ENCODE measurements around the gene XPNPEP1. TPM values are rescaled to one million over a fixed set of nuclear protein-coding genes. Genes with fewer than 3 reads are reported as not detected.
A peak's percentile ranks its signal among the peaks of the same experiment; 100 is the strongest.

The XPNPEP1 gene
- total RNA-seq, 1 donor from 2014 or later, result 35.7 TPM

DNA sequence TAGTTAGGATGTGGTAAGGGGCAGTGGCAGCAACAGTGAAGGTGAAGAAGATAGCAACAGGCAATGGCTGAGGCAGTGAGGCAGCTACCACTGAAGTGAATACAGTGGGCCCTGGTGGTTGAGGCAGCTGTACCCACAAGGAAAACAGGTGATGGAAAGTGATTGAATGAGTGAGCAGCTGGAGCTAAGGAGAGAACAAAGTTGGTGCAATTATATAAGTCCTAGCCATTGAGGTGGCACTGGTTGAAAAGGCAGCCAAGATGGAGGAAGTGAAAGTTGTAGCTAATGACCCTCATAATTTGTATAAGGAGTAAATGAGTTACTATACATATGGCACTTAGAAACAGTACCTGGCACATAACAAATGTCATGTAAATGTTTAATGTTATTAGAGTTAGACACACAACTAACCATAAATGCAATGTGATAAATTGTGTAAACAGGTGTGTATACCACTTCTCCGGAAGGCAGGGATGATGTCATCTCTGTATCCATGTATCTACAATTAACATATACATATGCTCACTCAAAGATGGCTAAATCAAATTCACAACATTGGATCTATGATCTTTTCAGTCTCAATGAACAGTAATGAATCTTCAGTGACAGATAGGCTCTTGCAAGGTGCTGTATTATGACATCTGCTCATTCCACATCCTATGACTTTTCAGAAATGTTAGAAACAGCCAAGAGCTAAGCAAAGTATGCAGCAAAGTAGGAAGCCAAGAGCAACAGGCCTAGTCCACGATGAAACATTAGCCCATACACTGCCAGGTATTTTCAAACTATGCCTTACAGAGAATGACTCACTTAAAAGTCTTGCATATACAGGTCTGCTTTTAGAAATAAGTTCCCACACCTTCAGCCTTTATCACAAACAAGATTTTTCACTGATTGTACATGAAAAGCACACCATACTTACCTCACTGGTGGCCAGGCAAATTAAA is 10.7 kb downstream of the XPNPEP1 start:
- Histone ChIP-seq H3K27me3 (ENCODE audit: low read depth) (no peaks in the 10 kb centered on the region), H3K4me1 (peaks cover 26% of the 10 kb centered on the region), H3K27ac (replicated peaks) (no peak overlapping the region), H3K36me3 (peaks cover 15% of the 10 kb centered on the region), H3K9me3 (replicated peaks) (no peaks in the 10 kb centered on the region), H3K4me3 (no peak overlapping the region)
- TF ChIP-seq, protein P1, sequence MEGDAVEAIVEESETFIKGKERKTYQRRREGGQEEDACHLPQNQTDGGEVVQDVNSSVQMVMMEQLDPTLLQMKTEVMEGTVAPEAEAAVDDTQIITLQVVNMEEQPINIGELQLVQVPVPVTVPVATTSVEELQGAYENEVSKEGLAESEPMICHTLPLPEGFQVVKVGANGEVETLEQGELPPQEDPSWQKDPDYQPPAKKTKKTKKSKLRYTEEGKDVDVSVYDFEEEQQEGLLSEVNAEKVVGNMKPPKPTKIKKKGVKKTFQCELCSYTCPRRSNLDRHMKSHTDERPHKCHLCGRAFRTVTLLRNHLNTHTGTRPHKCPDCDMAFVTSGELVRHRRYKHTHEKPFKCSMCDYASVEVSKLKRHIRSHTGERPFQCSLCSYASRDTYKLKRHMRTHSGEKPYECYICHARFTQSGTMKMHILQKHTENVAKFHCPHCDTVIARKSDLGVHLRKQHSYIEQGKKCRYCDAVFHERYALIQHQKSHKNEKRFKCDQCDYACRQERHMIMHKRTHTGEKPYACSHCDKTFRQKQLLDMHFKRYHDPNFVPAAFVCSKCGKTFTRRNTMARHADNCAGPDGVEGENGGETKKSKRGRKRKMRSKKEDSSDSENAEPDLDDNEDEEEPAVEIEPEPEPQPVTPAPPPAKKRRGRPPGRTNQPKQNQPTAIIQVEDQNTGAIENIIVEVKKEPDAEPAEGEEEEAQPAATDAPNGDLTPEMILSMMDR (IDR thresholded peaks at IDR 0.05; ENCODE audit: borderline replicate concordance), result no peak
- intact Hi-C loops (cut with micrococcal nuclease), result no loop called here
- no peak for DNase-seq

GRCh38 chr10:109911903-109912302 is 11.4 kb downstream of the XPNPEP1 start:
- TF ChIP-seq, protein P1 (IDR thresholded peaks at IDR 0.05; ENCODE audit: borderline replicate concordance), result no peak
- Histone ChIP-seq H3K4me3 (no peak overlapping the region), H3K27ac (replicated peaks) (no peak overlapping the region), H3K4me1 (peaks cover 19% of the 10 kb centered on the region), H3K36me3 (peaks cover 22% of the 10 kb centered on the region), H3K9me3 (replicated peaks) (no peaks in the 10 kb centered on the region), H3K27me3 (ENCODE audit: low read depth) (no peaks in the 10 kb centered on the region)
- intact Hi-C loops (cut with micrococcal nuclease), result no loop called here
- DNase-seq, result no peak

DNA sequence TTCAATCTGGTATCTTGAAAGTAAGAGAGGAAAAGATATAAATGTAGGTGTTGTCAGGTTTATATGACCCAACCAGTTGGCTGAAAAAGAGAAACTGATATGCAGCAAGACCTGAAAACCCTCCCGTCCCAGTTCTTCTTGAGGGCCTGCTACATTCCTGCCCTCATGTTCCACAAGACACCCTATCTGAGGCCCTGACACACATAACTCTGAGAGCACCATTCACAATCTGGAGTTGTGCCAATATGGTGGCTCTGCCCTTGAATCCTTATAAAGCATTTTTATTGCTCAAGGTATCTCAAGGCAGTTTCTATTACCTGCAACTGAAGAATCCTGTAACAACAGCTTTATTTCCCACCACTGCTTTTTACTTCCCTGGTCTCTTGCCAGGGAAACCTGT is 17.0 kb downstream of the XPNPEP1 start:
- H3K27me3 ChIP-seq (ENCODE audit: low read depth), result no peaks in the 10 kb centered on the region
- H3K4me3 ChIP-seq, result no peak overlapping the region
- TF ChIP-seq, protein P1 (IDR thresholded peaks at IDR 0.05; ENCODE audit: borderline replicate concordance), result no peak
- H3K36me3 ChIP-seq, result peaks cover 28% of the 10 kb centered on the region
- peaks cover 53% of the 10 kb centered on the region for H3K4me1 ChIP-seq
- DNase-seq, result no peak
- intact Hi-C loops (cut with micrococcal nuclease), result no loop called here
- H3K27ac ChIP-seq (replicated peaks), result peak overlapping the region; percentile 14
- H3K9me3 ChIP-seq (replicated peaks), result no peaks in the 10 kb centered on the region

DNA sequence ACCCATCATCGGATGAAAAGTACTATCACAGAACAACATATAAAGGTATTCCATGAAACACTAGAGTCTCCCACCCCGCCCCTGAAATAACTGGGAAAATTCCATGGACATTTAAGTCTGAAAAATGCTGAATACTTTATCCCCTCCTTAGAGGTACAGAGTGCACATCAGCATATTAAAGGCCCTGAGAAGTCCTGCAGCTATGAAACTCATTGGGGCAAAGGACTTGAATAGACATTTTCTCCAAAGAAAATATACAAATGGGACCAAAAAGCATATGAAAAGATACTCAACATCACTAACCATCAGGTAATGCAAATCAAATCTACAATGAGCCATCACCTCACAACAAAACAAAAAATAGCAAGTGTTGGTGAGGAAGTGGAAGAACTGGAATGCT is 18.9 kb downstream of the XPNPEP1 start:
- DNase-seq, result no peak
- Histone ChIP-seq H3K27me3 (ENCODE audit: low read depth) (no peaks in the 10 kb centered on the region), H3K9me3 (replicated peaks) (no peaks in the 10 kb centered on the region), H3K36me3 (peaks cover 28% of the 10 kb centered on the region), H3K27ac (replicated peaks) (peak overlapping the region; percentile 85), H3K4me1 (peaks cover 70% of the 10 kb centered on the region), H3K4me3 (no peak overlapping the region)
- TF ChIP-seq, protein P1 (IDR thresholded peaks at IDR 0.05; ENCODE audit: borderline replicate concordance), result no peak
- intact Hi-C loops (cut with micrococcal nuclease), result no loop called here

DNA sequence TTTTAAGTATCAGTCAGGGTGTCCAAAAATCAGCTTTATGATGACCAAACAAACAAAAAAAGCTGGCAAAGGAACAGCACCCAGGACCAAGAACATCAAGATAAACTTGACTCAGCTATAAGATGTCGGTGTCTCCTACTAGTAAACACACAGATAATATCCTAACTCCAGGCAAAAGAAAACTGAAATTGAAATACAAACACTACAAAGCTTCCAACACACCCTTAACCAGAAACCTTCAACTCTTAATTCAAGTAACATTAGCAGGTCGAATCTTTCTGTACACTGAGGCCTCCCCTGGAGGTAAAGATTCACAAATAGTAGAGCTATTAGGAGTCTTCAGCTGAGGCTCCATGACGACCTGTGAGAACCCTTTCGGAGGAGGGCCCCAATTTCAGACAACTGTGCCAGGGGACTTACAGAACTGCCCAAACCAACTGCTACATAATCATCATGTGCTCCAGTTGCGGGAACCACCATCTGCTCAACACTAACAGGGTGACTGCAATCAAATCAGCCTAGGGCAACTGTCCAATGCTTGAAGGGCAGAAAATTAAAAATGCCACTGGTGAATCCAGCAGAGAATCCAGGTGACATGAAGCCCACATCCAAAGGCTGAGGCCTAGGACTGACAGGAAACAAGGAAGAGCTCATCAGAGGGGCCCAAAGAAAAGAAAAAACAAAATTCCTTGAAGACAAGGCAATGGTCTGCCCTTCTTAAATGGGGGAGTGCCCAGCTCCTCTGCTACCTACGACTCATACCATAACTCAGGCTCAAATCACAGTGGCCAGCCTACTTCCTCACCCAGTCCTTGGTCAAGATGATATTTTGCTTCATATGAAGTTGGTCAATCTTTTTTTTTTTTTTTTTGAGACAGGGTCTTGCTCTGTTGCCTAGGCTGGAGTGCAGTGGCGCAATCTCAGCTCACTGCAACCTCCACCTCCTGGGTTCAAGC is 20.0 kb downstream of the XPNPEP1 start:
- peak overlapping the region; percentile 36 for H3K4me3 ChIP-seq
- intact Hi-C loops (cut with micrococcal nuclease), result no loop called here
- peaks cover 28% of the 10 kb centered on the region for H3K36me3 ChIP-seq
- H3K27me3 ChIP-seq (ENCODE audit: low read depth), result no peaks in the 10 kb centered on the region
- DNase-seq, result no peak
- no peaks in the 10 kb centered on the region for H3K9me3 ChIP-seq (replicated peaks)
- H3K4me1 ChIP-seq, result peaks cover 81% of the 10 kb centered on the region
- H3K27ac ChIP-seq (replicated peaks), result peak overlapping the region; percentile 85
- TF ChIP-seq, protein P1 (IDR thresholded peaks at IDR 0.05; ENCODE audit: borderline replicate concordance), result no peak
